ENCODE results near the gene MRPL22. TPM values are rescaled to one million over a fixed set of nuclear protein-coding genes. Genes with fewer than 3 reads are reported as not detected.

MRPL22 gene
- 36.9 TPM for polyA plus RNA-seq (2013)

- Histone ChIP-seq H3K27ac (ENCODE audit: insufficient read depth in 1 of 2, low read depth in 1 of 2, low read length in 2 of 2, poor library complexity in 1 of 2, severe bottlenecking in 2 of 2) (peak within 1 kb of the TSS; percentile 79 to 92), H3K4me1 (ENCODE audit: control extremely low read depth in 1 of 4, control insufficient read depth in 4 of 4, insufficient read depth in 4 of 4, low read length in 3 of 4) (peaks cover 22 to 44% (median 38%) of the 10 kb centered on the region in 4 experiments), H3K9me3 (ENCODE audit: control extremely low read depth in 1 of 5, control insufficient read depth in 4 of 5, insufficient read depth in 2 of 5, low read depth in 1 of 5, low read length in 4 of 5) (no peaks in the 10 kb centered on the region), H3K27me3 (replicated peaks in 2 of 5; ENCODE audit: control insufficient read depth in 4 of 5, insufficient read depth in 5 of 5, low read length in 4 of 5) (no peaks in the 10 kb centered on the region), H3K36me3 (ENCODE audit: control insufficient read depth in 4 of 4, insufficient read depth in 4 of 4, low read length in 3 of 4) (peaks cover 0 to 2% (median 0%) of the 10 kb centered on the region in 4 experiments), H3K4me3 (ENCODE audit: control insufficient read depth in 1 of 7, extremely low read depth in 1 of 7, insufficient read depth in 4 of 7, low read depth in 2 of 7, low read length in 6 of 7) (peak within 1 kb of the TSS; percentile 68 to 95 (median 92))
- POLR2A ChIA-PET, result no interaction called here
- 2% methylated on average over 31 of the region's 40 CpGs for WGBS (ENCODE audit: insufficient coverage)
- CTCF ChIA-PET, result no interaction called here
- peak; percentile 95 to 97 (median 95) for DNase-seq
Observed at GRCh38 chr5:154940772-154941620, at the start of gene MRPL22. MRPL22 (plus strand) TSS chr5:154941073; CDS start chr5:154941111, 38 bp downstream.

- Histone ChIP-seq H3K27me3 (replicated peaks in 2 of 5; ENCODE audit: control insufficient read depth in 4 of 5, insufficient read depth in 5 of 5, low read length in 4 of 5) (no peaks in the 10 kb centered on the region), H3K4me1 (ENCODE audit: control extremely low read depth in 1 of 4, control insufficient read depth in 4 of 4, insufficient read depth in 4 of 4, low read length in 3 of 4) (no peaks in the 10 kb centered on the region), H3K36me3 (ENCODE audit: control insufficient read depth in 4 of 4, insufficient read depth in 4 of 4, low read length in 3 of 4) (peaks cover 21 to 84% (median 58%) of the 10 kb centered on the region in 4 experiments), H3K9me3 (ENCODE audit: control extremely low read depth in 1 of 5, control insufficient read depth in 4 of 5, insufficient read depth in 2 of 5, low read depth in 1 of 5, low read length in 4 of 5) (peaks cover 0 to 13% (median 4%) of the 10 kb centered on the region in 5 experiments), H3K27ac (ENCODE audit: insufficient read depth in 1 of 2, low read depth in 1 of 2, low read length in 2 of 2, poor library complexity in 1 of 2, severe bottlenecking in 2 of 2) (no peak overlapping the region), H3K4me3 (ENCODE audit: control insufficient read depth in 1 of 7, extremely low read depth in 1 of 7, insufficient read depth in 4 of 7, low read depth in 2 of 7, low read length in 6 of 7) (no peak overlapping the region)
- no peak for DNase-seq
- ChIA-PET CTCF (interaction anchor here (2.3 kb wide), 1 partner anchor 20 kb away, joined by 8 read pairs; no protein-coding TSS in a partner anchor), POLR2A (no interaction called here)
- WGBS (ENCODE audit: insufficient coverage), result 88% methylated on average over 11 of the region's 13 CpGs
Observed at GRCh38 chr5:154892369-154892771, 48.5 kb upstream of the MRPL22 start.

- DNase-seq, result no peak
- no peak overlapping the region for H3K27ac ChIP-seq (ENCODE audit: insufficient read depth in 1 of 2, low read depth in 1 of 2, low read length in 2 of 2, poor library complexity in 1 of 2, severe bottlenecking in 2 of 2)
- H3K4me3 ChIP-seq (ENCODE audit: control insufficient read depth in 1 of 7, extremely low read depth in 1 of 7, insufficient read depth in 4 of 7, low read depth in 2 of 7, low read length in 6 of 7), result no peak overlapping the region
- H3K9me3 ChIP-seq (ENCODE audit: control extremely low read depth in 1 of 5, control insufficient read depth in 4 of 5, insufficient read depth in 2 of 5, low read depth in 1 of 5, low read length in 4 of 5), result peaks cover 0 to 4% (median 1%) of the 10 kb centered on the region in 5 experiments
- no peaks in the 10 kb centered on the region for H3K27me3 ChIP-seq (replicated peaks in 2 of 5; ENCODE audit: control insufficient read depth in 4 of 5, insufficient read depth in 5 of 5, low read length in 4 of 5)
- no peaks in the 10 kb centered on the region for H3K4me1 ChIP-seq (ENCODE audit: control extremely low read depth in 1 of 4, control insufficient read depth in 4 of 4, insufficient read depth in 4 of 4, low read length in 3 of 4)
- WGBS (ENCODE audit: insufficient coverage), result 100% methylated on average over 1 of the region's 5 CpGs
- H3K36me3 ChIP-seq (ENCODE audit: control insufficient read depth in 4 of 4, insufficient read depth in 4 of 4, low read length in 3 of 4), result peaks cover 13 to 84% (median 55%) of the 10 kb centered on the region in 4 experiments
- POLR2A ChIA-PET, result interaction anchor here (0.6 kb wide), 1 partner anchor 29 kb away, joined by 4 read pairs; no protein-coding TSS in a partner anchor
- CTCF ChIA-PET, result interaction anchor here (0.7 to 2.3 kb wide), 3 partner anchors 11 to 24 kb away, joined by 3 to 8 read pairs (median 3); no protein-coding TSS in a partner anchor
Observed at GRCh38 chr5:154893381-154893780, 47.5 kb upstream of the MRPL22 start.

DNA sequence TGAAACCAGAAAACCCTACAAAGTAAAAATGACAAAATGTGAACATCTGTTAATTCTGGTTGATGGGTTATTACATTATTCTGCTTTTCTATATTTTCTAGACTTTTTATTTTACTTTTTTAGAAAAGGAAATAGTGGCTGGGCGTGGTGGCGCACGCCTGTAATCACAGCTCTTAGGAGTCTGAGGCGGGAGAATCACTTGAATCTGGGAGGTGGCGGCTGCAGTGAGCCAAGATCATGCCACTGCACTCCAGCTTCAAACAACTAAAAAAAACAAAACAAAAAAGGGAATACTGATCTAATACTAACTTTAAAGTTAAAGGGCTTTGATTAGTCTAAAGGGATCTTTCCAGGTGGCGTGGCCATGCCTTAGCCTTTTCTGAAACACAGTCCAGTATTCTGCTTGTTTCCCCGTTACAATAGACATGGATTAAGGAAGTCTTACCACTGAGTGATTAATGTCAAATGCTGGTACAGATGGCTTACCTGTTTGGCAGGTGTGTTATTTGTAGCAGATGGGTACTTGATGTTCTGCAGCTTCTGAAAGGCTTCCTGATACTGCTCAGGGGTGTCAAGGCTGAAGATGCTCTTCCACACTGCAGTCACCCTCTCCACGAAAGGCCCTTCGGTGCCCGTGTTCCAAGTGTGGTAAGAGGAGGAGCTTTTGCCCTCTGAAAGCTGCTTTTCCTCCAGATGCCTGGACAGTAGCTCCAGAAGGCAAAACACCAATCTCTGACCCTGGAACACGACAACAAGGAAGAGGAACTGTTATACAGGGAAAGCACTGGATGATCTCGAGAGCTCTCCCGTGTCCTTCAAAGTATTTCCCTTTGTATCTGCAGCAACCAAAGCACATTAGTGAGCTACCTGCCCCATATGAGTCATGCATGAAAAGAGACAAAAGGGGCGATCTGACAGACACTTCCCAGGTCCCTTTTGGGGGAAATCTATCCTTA, 45.0 kb upstream of the MRPL22 start:
- H3K27ac ChIP-seq (ENCODE audit: insufficient read depth in 1 of 2, low read depth in 1 of 2, low read length in 2 of 2, poor library complexity in 1 of 2, severe bottlenecking in 2 of 2), result no peak overlapping the region
- H3K27me3 ChIP-seq (replicated peaks in 2 of 5; ENCODE audit: control insufficient read depth in 4 of 5, insufficient read depth in 5 of 5, low read length in 4 of 5), result no peaks in the 10 kb centered on the region
- H3K4me3 ChIP-seq (ENCODE audit: control insufficient read depth in 1 of 7, extremely low read depth in 1 of 7, insufficient read depth in 4 of 7, low read depth in 2 of 7, low read length in 6 of 7), result no peak overlapping the region
- POLR2A ChIA-PET, result no interaction called here
- DNase-seq, result no peak
- H3K36me3 ChIP-seq (ENCODE audit: control insufficient read depth in 4 of 4, insufficient read depth in 4 of 4, low read length in 3 of 4), result peaks cover 13 to 85% (median 60%) of the 10 kb centered on the region in 4 experiments
- 96% methylated on average over 9 of the region's 14 CpGs for WGBS (ENCODE audit: insufficient coverage)
- no peaks in the 10 kb centered on the region for H3K4me1 ChIP-seq (ENCODE audit: control extremely low read depth in 1 of 4, control insufficient read depth in 4 of 4, insufficient read depth in 4 of 4, low read length in 3 of 4)
- H3K9me3 ChIP-seq (ENCODE audit: control extremely low read depth in 1 of 5, control insufficient read depth in 4 of 5, insufficient read depth in 2 of 5, low read depth in 1 of 5, low read length in 4 of 5), result no peaks in the 10 kb centered on the region
- CTCF ChIA-PET, result interaction anchor here (1.0 to 1.8 kb wide), 2 partner anchors 10 to 13 kb away, joined by 3 to 4 read pairs; no protein-coding TSS in a partner anchor

- Histone ChIP-seq H3K4me1 (ENCODE audit: control extremely low read depth in 1 of 4, control insufficient read depth in 4 of 4, insufficient read depth in 4 of 4, low read length in 3 of 4) (no peaks in the 10 kb centered on the region), H3K36me3 (ENCODE audit: control insufficient read depth in 4 of 4, insufficient read depth in 4 of 4, low read length in 3 of 4) (peaks cover 7 to 85% (median 59%) of the 10 kb centered on the region in 4 experiments), H3K4me3 (ENCODE audit: control insufficient read depth in 1 of 7, extremely low read depth in 1 of 7, insufficient read depth in 4 of 7, low read depth in 2 of 7, low read length in 6 of 7) (no peak overlapping the region), H3K27me3 (replicated peaks in 2 of 5; ENCODE audit: control insufficient read depth in 4 of 5, insufficient read depth in 5 of 5, low read length in 4 of 5) (no peaks in the 10 kb centered on the region), H3K9me3 (ENCODE audit: control extremely low read depth in 1 of 5, control insufficient read depth in 4 of 5, insufficient read depth in 2 of 5, low read depth in 1 of 5, low read length in 4 of 5) (no peaks in the 10 kb centered on the region), H3K27ac (ENCODE audit: insufficient read depth in 1 of 2, low read depth in 1 of 2, low read length in 2 of 2, poor library complexity in 1 of 2, severe bottlenecking in 2 of 2) (no peak overlapping the region)
- ChIA-PET POLR2A (no interaction called here), CTCF (interaction anchor here (0.9 to 1.8 kb wide), 4 partner anchors 9 to 23 kb away, joined by 3 to 4 read pairs (median 4); no protein-coding TSS in a partner anchor)
- DNase-seq, result no peak
Observed at GRCh38 chr5:154896562-154897165, 44.2 kb upstream of the MRPL22 start.

DNA sequence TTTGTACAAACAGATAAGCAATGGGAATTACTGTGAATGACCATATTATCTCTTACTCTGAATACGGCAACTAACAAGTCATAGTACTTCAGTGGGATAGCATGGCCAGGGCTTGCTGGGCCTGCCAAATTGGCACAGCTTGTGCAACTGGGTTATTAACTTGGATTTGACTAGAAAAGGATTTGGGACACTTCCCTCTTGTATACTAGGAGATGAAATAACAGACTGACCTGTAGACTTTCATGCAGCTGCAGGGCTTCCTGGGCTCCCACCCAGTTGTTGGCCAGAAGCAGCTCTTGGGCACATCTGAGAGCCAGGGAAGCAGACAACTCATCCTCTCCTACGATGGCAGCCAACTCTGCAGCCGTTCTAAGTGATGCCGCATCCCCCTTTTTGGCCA, 42.7 kb upstream of the MRPL22 start:
- no peak for DNase-seq
- Histone ChIP-seq H3K36me3 (ENCODE audit: control insufficient read depth in 4 of 4, insufficient read depth in 4 of 4, low read length in 3 of 4) (peaks cover 10 to 89% (median 60%) of the 10 kb centered on the region in 4 experiments), H3K27me3 (replicated peaks in 2 of 5; ENCODE audit: control insufficient read depth in 4 of 5, insufficient read depth in 5 of 5, low read length in 4 of 5) (no peaks in the 10 kb centered on the region), H3K9me3 (ENCODE audit: control extremely low read depth in 1 of 5, control insufficient read depth in 4 of 5, insufficient read depth in 2 of 5, low read depth in 1 of 5, low read length in 4 of 5) (no peaks in the 10 kb centered on the region), H3K4me1 (ENCODE audit: control extremely low read depth in 1 of 4, control insufficient read depth in 4 of 4, insufficient read depth in 4 of 4, low read length in 3 of 4) (no peaks in the 10 kb centered on the region), H3K27ac (ENCODE audit: insufficient read depth in 1 of 2, low read depth in 1 of 2, low read length in 2 of 2, poor library complexity in 1 of 2, severe bottlenecking in 2 of 2) (no peak overlapping the region), H3K4me3 (ENCODE audit: control insufficient read depth in 1 of 7, extremely low read depth in 1 of 7, insufficient read depth in 4 of 7, low read depth in 2 of 7, low read length in 6 of 7) (no peak overlapping the region)
- CTCF ChIA-PET, result interaction anchor here (1.6 kb wide), 1 partner anchor 11 kb away, joined by 4 read pairs; no protein-coding TSS in a partner anchor
- POLR2A ChIA-PET, result no interaction called here
- 100% methylated on average over 2 of the region's 4 CpGs for WGBS (ENCODE audit: insufficient coverage)

Measured in common myeloid progenitor, CD34-positive (primary cell).